ENCODE results near the gene MGAT1.

MGAT1 gene

DNA sequence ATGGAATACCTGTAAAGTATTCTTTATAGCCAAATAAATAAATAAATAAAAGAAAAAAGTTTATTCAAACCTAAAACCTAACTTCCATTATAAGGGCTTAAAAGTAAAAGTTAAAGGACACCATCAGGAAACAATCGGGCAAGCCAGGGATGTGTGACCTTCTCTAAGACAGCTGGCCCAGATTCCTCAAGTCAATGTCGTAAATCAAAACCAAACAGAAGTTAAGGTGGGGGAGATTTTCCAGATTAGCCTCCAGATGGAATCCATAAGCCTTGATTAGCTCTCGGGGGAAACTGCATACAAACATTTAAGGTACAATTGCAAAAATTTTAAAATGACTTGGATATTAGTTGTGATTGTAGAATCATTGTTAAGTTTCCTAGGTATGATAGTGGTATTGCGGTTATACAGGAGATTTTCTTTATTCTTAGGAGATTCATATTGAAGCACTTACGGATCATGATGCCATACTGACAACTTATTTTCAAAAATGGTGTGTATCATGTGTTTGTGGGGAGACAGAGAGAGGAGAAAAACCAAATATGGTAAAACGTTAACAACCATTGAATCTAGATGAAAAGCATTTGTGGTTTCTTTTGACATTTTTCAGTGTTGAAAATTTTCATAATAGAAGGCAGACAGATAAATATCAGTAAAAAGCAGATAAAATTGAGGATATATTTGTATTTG, 21.5 kb upstream of the MGAT1 start:
- no peak for DNase-seq

DNA sequence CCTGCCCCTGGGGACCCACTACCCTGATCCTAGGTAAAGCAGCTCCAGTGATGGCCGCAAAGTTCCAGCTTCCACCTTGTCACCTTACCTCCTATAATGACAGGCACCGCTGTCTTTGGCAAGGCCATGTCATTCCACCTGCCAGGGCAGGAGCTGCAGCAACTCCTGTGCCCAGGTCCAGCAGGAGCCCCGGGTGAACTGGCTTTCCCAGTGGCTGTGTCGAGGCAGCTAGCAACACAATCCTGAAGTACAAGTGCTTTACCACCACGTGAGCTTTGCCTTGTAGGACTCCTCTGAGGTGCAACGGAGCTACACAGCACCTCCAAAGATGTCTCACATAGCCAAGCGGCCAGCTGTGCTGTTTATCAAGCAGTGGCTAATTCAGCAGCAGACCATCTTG, 20.7 kb upstream of the MGAT1 start:
- DNase-seq, result no peak

- no peak for DNase-seq
Observed at GRCh38 chr5:180821538-180821937, 18.9 kb upstream of the MGAT1 start.

DNA sequence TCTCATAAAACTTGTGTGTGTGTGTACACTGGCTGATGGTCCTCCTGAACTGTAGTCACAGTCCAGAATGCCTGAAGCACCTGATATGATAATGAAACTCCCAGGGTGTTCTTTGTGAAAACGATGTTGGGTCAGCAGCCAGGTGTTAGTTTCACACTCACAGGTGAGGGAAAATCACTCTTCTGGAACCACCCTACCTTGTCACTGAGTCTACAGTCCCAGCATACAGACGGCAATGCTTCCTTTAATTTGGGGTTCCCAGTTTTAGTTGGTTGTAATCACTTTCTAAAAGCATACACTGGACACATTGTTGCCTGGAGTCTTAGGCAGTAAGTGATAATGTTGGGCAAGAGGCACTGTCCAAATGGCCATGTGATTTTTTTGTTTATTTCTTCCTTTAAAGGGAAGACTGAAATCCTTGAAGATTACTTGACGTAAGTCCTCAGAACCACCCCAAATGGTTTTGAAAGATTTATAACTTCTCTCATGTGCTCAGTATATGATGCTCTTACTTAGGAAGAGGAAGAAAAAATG, 18.2 kb upstream of the MGAT1 start:
- DNase-seq, result no peak

DNA sequence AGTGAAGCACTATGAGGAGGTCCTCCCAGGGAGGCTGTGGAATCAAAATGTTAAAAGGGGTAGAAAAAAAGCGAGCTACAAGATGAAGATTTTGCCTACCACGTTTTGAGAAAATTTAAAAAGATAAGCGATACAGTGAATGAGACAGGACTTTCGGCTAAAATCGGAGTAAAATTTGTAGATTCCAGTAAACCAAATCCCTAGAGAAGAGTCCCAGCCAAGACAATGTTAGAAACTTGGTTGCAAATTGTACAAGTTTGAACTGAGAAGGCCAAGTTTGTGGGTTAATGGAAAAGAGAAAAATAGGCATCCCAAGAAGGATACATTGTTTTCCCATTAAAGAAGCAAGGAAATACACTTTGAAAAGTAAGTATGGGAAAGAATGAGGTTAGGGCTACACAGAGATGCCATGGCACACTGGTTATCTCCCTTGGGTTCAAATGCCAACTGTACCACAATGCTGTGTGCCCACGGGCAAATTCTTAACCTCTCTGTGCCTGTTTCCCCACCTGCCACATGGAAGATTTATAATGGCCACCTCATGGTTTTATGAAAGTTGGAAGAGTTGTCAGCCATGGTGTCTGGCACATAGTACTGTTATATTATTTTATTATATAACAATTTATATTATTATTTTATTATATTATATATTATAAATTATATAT, 16.2 kb upstream of the MGAT1 start:
- no peak for DNase-seq

GRCh38 chr5:180817893-180818674, 15.5 kb upstream of the MGAT1 start:
- DNase-seq, result no peak

DNA sequence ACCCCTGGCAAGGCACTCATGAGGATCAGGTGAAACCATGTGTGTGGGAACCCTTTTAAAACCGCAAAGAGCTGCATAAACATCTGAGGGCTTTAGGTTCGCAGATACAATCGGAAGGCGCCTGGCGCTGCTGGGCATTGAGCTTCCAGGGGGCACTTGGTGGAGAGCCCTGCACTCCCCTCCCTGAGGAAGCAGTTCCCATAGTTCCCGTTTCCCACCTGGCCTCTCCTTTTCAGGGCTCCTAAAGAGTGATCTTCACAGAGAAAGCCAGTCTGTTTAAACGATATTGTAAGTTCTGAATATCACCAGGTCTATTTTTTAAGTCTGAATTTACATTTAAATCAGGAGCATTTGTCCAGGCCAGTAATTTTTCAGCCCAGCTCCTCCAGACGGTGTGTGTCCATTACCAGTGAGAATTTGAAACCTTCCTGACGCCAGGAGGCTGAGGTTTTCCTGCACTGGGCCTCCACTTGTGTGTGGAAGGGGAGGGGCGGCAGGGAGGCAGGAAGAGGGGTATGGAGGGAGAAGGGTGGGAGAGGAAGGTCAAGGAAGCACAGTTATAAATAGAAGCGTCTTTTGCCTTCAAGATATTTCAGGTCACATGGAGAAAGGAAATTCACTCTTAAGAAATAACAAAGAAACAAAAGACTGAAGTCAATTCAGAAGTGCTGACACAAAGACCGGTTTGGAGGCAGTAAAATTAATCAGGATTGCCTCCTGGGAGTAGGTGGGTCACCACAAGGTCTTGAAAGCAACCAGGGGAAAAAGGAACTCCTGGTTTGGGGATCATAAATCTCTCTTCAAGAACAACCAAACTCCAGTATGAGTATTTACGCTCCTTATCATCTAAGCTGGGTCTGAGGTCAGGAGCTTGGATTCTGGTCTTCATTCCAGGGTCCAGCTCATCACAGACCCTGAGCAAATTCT, 14.3 kb upstream of the MGAT1 start:
- DNase-seq, result no peak

DNA sequence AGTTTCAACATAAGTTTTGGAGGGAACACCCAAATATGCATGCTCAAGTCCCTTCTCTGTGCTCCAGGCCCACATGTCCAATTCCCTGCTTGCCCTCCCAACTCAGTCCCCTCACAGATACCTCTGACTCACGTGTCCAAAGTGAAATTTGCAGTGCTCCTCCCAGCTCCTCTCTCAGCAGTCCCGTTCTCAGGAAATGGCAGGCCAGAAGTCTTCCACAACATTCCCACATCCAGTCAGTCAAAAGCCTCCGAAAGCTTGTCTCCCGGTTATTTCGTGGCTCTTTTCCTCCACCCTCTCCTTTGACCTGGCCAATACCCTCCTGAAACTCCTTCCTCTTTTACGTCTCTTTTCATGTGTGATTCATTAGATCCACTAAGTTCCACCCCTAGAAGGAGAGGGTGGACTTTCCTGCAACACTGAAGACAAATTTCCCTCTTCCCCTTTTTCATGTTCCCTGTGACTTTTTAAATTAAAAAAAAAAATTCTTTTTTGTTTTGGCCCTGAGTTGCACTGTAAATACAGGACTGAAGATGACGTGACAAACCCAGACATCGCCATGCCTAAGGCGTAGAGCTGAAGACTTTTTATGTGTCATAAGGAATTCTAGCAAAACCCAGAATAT, 12.8 kb upstream of the MGAT1 start:
- DNase-seq, result no peak

- no peak for DNase-seq
Observed at GRCh38 chr5:180813420-180813819, 10.8 kb upstream of the MGAT1 start.

GRCh38 chr5:180811623-180812124, 9.1 kb upstream of the MGAT1 start:
- DNase-seq, result no peak

GRCh38 chr5:180810959-180811622, 8.5 kb upstream of the MGAT1 start:
- no peak for DNase-seq

DNA sequence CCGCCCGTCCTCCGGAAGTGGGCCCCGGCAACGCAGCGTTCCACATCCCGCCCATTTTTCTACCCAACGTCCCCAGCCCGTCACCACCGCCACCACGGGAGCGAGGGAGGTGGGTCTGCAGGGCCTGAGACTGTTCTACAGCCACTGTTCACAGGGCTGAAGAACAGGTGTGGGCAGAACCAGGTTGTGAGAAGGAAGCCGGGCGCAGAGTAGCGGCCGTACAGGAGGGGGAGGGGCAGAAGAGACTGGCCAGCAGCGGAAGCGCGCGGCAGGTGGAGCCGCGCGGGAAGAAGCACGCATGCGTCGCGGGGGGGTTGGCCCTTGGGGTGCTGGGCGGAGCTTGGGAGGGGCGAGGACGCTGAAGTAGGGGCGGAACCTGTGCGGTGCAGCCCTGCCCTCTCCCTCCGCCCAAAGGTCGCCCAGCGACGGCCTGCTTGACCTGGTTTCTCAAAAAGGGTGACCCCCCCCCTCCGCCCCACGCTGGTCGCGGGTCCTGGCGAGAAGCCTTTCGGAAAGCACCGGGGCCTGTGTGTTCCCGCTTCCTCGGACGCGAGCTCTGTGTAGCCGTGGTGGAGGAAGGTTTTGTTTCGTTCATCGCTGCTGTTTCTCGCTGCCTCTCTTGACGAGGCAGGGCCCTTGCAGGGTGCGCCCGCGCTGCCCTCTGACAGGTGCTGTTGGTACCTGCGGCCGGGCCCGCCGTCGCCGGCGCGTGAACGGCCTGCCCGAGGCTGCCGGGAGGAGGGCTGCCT, 7.8 kb upstream of the MGAT1 start:
- peak; percentile 91 to 95 for DNase-seq

GRCh38 chr5:180809403-180810209, 7.0 kb upstream of the MGAT1 start:
- peak; percentile 85 to 90 for DNase-seq

- DNase-seq, result no peak
Observed at GRCh38 chr5:180808461-180809000, 5.9 kb upstream of the MGAT1 start.

DNA sequence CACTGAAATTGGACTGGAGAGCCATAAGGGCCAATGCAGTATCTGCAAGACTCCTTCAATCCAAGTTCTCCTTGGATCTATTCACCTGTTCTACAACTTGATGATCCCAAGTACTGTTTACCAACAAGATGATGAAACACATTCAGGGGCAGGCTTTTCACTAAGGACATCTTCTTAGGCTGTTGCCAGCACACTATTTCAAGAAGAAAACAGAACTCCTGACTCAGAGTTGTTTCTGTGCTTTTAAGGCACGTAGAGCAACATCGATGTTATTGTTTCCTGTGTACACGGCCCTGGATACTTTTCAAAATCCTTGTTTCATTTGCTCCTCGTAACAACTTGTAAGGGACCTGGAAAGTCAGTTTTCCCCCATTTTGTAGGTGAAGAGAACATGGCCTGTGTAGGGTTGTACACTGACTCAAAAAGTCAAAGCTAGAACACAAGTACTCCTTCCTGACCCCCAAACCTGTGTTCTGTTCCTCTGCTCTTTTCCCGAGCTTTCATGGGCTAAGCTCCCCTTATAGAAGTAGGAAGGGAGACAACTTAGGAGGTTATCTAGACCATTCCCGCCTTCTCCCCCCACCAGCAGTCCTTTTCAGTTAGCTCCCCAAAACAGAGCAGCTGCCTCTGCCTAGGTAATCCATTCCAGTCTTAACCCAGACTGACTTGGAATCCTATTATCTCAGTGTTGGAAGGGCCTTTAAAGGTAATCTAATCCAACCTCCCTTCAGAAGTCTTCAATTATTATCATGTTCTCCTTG, 5.2 kb upstream of the MGAT1 start:
- DNase-seq, result no peak

DNA sequence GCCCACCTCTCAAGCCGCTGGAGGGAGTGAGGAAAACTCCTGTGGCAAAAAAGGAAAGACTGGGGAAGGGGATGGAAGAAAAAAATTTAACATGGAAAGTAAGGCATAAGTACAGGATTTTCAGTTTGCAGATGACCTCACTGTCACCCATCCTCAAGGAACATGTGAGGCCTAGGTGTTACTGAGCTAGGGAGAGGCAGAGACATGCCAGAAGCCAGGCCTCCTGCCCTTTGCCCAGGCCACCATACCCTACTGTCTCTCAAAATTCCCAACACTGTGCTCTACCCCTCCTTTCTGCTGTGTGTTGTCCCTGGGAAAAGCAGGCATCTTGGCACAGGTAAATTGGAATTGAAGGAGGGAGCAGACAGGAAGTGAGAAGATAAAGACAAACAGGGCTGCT, 4.4 kb upstream of the MGAT1 start:
- no peak for DNase-seq

- no peak for DNase-seq
Observed at GRCh38 chr5:180806351-180807011, 3.9 kb upstream of the MGAT1 start.

- DNase-seq, result no peak
Observed at GRCh38 chr5:180804129-180804618, 1.6 kb upstream of the MGAT1 start.

Measured in stimulated activated CD4-positive, alpha-beta T cell treated with anti-CD3 and anti-CD28 coated beads, Interleukin-4, amount 100 ng/mL, for 4 hours (primary cell).